BLaER1 (cell line): ENCODE measurements around the gene BEST3.

Experiments used
- H3K27ac ChIP-seq: shearing (Covaris generic); formaldehyde crosslinking; 2 replicates; pipeline ENCODE4 v1.8.1; 2022
- H3K27me3 ChIP-seq: shearing (Covaris generic); formaldehyde crosslinking; 2 replicates; pipeline ENCODE4 v1.8.1; 2022
- H3K36me3 ChIP-seq: shearing (Covaris generic); formaldehyde crosslinking; 2 replicates; pipeline ENCODE4 v1.8.1; 2022
- H3K4me1 ChIP-seq: shearing (Covaris generic); formaldehyde crosslinking; 2 replicates; pipeline ENCODE4 v1.8.1; 2022
- H3K4me2 ChIP-seq: shearing (Covaris generic); formaldehyde crosslinking; 2 replicates; pipeline ENCODE4 v1.8.1; 2022
- H3K4me3 ChIP-seq: shearing (Covaris generic); formaldehyde crosslinking; 2 replicates; pipeline ENCODE4 v1.8.1; 2022
- H3K9ac ChIP-seq: shearing (Covaris generic); formaldehyde crosslinking; 2 replicates; pipeline ENCODE4 v1.8.1; 2022
- H3K9me3 ChIP-seq: shearing (Covaris generic); formaldehyde crosslinking; 2 replicates; pipeline ENCODE4 v1.8.1; 2022
- H4K20me1 ChIP-seq: shearing (Covaris generic); formaldehyde crosslinking; 2 replicates; pipeline ENCODE4 v1.8.1; 2022
- Cebpa-rat ChIP-seq: shearing (Covaris generic); IDR thresholded peaks from 2 replicates; pipeline ENCODE4 v1.8.1; 2022

BEST3 gene

GRCh38 chr12:69698769-69699540, at the start of gene BEST3:
BEST3 (minus strand) TSS chr12:69699303; CDS start chr12:69697798, 1,505 bp downstream.
- Histone ChIP-seq H3K36me3 (no peaks in the 10 kb centered on the region), H3K4me2 (peak within 1 kb of the TSS; percentile 2; the same call in 1 of the 2 replicates), H3K4me3 (no peak within 1 kb of the TSS), H3K27ac (no peak within 1 kb of the TSS), H4K20me1 (no peaks in the 10 kb centered on the region), H3K4me1 (peaks cover 7% of the 10 kb centered on the region; the same call in 1 of the 2 replicates), H3K9ac (no peak within 1 kb of the TSS), H3K9me3 (no peaks in the 10 kb centered on the region), H3K27me3 (no peaks in the 10 kb centered on the region)
- TF ChIP-seq Cebpa-rat = no peak

- H3K9ac ChIP-seq = no peak overlapping the region
- H3K27me3 ChIP-seq = no peaks in the 10 kb centered on the region; the same call in 1 of the 2 replicates
- peaks cover 61% of the 10 kb centered on the region for H4K20me1 ChIP-seq
- H3K4me2 ChIP-seq = no peak overlapping the region
- H3K9me3 ChIP-seq = peaks cover 3% of the 10 kb centered on the region
- H3K4me3 ChIP-seq = no peak overlapping the region
- no peak for TF ChIP-seq Cebpa-rat
- H3K36me3 ChIP-seq = 0 out of 2 replicates have a peak, but pooled peaks cover under 1% of the 10 kb centered on the region
- peaks cover 12% of the 10 kb centered on the region for H3K4me1 ChIP-seq
- H3K27ac ChIP-seq = no peak overlapping the region
Measured at GRCh38 chr12:69744109-69744508, 45.0 kb upstream of the BEST3 start.

- no peaks in the 10 kb centered on the region for H3K36me3 ChIP-seq
- H3K27ac ChIP-seq = peak overlapping the region; percentile 72
- H3K4me3 ChIP-seq = peak overlapping the region; percentile 98
- no peaks in the 10 kb centered on the region; the same call in 1 of the 2 replicates for H3K27me3 ChIP-seq
- no peaks in the 10 kb centered on the region for H3K9me3 ChIP-seq
- H3K4me1 ChIP-seq = peaks cover 16% of the 10 kb centered on the region
- H3K9ac ChIP-seq = peak overlapping the region; percentile 82
- peak overlapping the region; percentile 89 for H3K4me2 ChIP-seq
- TF ChIP-seq Cebpa-rat = peak; percentile 38; the same call in 1 of the 2 replicates
- H4K20me1 ChIP-seq = peaks cover 44% of the 10 kb centered on the region
Measured at GRCh38 chr12:69739287-69740191, 40.4 kb upstream of the BEST3 start.

GRCh38 chr12:69738351-69739286, 39.5 kb upstream of the BEST3 start, which contains the start of gene RAB3IP:
RAB3IP (plus strand) TSS chr12:69738860; CDS start chr12:69755409, 16,549 bp downstream.
- Histone ChIP-seq H3K9me3 (no peaks in the 10 kb centered on the region), H4K20me1 (peaks cover 44% of the 10 kb centered on the region), H3K36me3 (no peaks in the 10 kb centered on the region), H3K4me1 (peaks cover 16% of the 10 kb centered on the region), H3K27me3 (no peaks in the 10 kb centered on the region; the same call in 1 of the 2 replicates), H3K4me2 (peak within 1 kb of the TSS; percentile 91), H3K27ac (peak within 1 kb of the TSS; percentile 76), H3K4me3 (peak within 1 kb of the TSS; percentile 98), H3K9ac (peak within 1 kb of the TSS; percentile 82)
- no peak for TF ChIP-seq Cebpa-rat

GRCh38 chr12:69733638-69734037, 34.5 kb upstream of the BEST3 start:
- H3K4me2 ChIP-seq = no peak overlapping the region
- H3K27ac ChIP-seq = no peak overlapping the region
- H3K9me3 ChIP-seq = no peaks in the 10 kb centered on the region
- no peak overlapping the region for H3K4me3 ChIP-seq
- 0 out of 2 replicates have a peak, but pooled peaks cover 4% of the 10 kb centered on the region for H3K4me1 ChIP-seq
- no peak for TF ChIP-seq Cebpa-rat
- H3K36me3 ChIP-seq = no peaks in the 10 kb centered on the region
- H4K20me1 ChIP-seq = no peaks in the 10 kb centered on the region
- no peaks in the 10 kb centered on the region for H3K27me3 ChIP-seq
- no peak overlapping the region for H3K9ac ChIP-seq

- Histone ChIP-seq H4K20me1 (no peaks in the 10 kb centered on the region), H3K27ac (no peak overlapping the region), H3K4me3 (no peak overlapping the region), H3K9ac (no peak overlapping the region), H3K4me2 (no peak overlapping the region), H3K27me3 (no peaks in the 10 kb centered on the region), H3K4me1 (no peaks in the 10 kb centered on the region), H3K9me3 (no peaks in the 10 kb centered on the region), H3K36me3 (no peaks in the 10 kb centered on the region)
- no peak for TF ChIP-seq Cebpa-rat
Measured at GRCh38 chr12:69732088-69732487, 33.0 kb upstream of the BEST3 start.

DNA sequence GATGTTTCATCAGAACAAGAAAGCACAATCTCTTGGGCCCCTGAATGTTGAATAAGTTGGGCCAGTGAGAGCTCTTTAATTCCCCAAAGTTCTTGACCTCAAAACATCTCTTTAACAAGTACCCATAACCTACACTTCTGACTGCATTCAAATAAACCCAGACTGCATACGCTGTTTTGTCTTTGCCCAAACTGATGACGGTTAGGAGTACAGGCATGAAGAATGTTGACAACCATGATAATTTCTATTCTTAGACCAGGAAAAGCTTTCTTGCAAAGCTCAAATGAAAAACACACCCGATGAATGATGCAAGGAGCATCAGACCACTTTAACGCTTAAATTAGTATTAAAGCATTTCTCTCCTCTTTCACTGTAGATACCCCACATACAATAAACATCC, 27.8 kb upstream of the BEST3 start:
- Histone ChIP-seq H3K36me3 (no peaks in the 10 kb centered on the region), H4K20me1 (no peaks in the 10 kb centered on the region), H3K4me1 (no peaks in the 10 kb centered on the region), H3K4me2 (no peak overlapping the region), H3K4me3 (no peak overlapping the region), H3K9me3 (no peaks in the 10 kb centered on the region), H3K27ac (no peak overlapping the region), H3K27me3 (no peaks in the 10 kb centered on the region), H3K9ac (no peak overlapping the region)
- no peak for TF ChIP-seq Cebpa-rat

GRCh38 chr12:69720750-69721149, 21.6 kb upstream of the BEST3 start:
- H3K36me3 ChIP-seq = no peaks in the 10 kb centered on the region
- no peaks in the 10 kb centered on the region for H3K27me3 ChIP-seq
- TF ChIP-seq Cebpa-rat = no peak
- H3K9me3 ChIP-seq = no peaks in the 10 kb centered on the region
- H3K4me2 ChIP-seq = no peak overlapping the region
- no peak overlapping the region for H3K4me3 ChIP-seq
- H3K27ac ChIP-seq = no peak overlapping the region
- H3K4me1 ChIP-seq = 0 out of 2 replicates have a peak, but pooled peaks cover 7% of the 10 kb centered on the region
- H4K20me1 ChIP-seq = no peaks in the 10 kb centered on the region
- H3K9ac ChIP-seq = no peak overlapping the region
